Prostate gland (tissue), 2 donors: ENCODE measurements around the gene MSRB3. TPM values are rescaled to one million over a fixed set of nuclear protein-coding genes. Genes with fewer than 3 reads are reported as not detected.

Experiments used
- DNase-seq: peaks from one replicate; pipeline ENCODE4 v3.0.0-alpha.2; 2019; ENCODE audit warnings: low spot score
- H3K27ac ChIP-seq, 2 donors: fragments of 200-600 bp; sonication (generic); 2 replicates each; pipeline ENCODE4 v1.5.1; 2017 to 2019
- H3K27me3 ChIP-seq: fragments of 200-600 bp; sonication (generic); replicated peaks from 2 replicates; pipeline ENCODE4 v1.5.1; 2019; ENCODE audit not compliant: insufficient read depth
- H3K36me3 ChIP-seq, 2 donors: fragments of 200-600 bp; sonication (generic); 1 replicate in 1 of 2; 2 replicates in 1 of 2; pipeline versions ENCODE4 v1.5.1 to v1.8.1; 2017 to 2019
- H3K4me1 ChIP-seq: fragments of 200-600 bp; sonication (generic); replicated peaks from 2 replicates; pipeline ENCODE4 v1.5.1; 2019
- H3K4me3 ChIP-seq, 2 donors: fragments of 200-600 bp; sonication (generic); 2 replicates each; pipeline ENCODE4 v1.5.1; 2017 to 2019
- H3K9me3 ChIP-seq: fragments of 200-600 bp; sonication (generic); 2 replicates; pipeline ENCODE4 v1.5.1; 2017
- CTCF ChIP-seq, 4 experiments: fragments of 200-600 bp in 2 of 4; fragments of 450-650 bp in 2 of 4; sonication (generic) in 2 of 4; IDR thresholded peaks; 1 replicate in 3 of 4; 2 replicates in 1 of 4; pipeline ENCODE4 v1.5.1; 2016 to 2019; ENCODE audit warnings: antibody characterized with exemption in 4 of 4, mild to moderate bottlenecking in 2 of 4, moderate library complexity in 2 of 4
- POLR2A ChIP-seq: fragments of 450-650 bp; IDR thresholded peaks from one replicate; pipeline ENCODE4 v1.6.1; 2016; ENCODE audit warnings: antibody characterized with exemption, mild to moderate bottlenecking
- POLR2AphosphoS5 ChIP-seq: sonication (generic); formaldehyde crosslinking; IDR thresholded peaks from one replicate; pipeline ENCODE4 v1.6.1; 2017; ENCODE audit warnings: antibody characterized with exemption
- WGBS: methylation state at CpG from one replicate; pipeline ENCODE4 v1.1.5; 2018; 5-methylcytosine and 5-hydroxymethylcytosine counted together
- intact Hi-C: fragments of 100-400 bp; cut with DNase I; formaldehyde crosslinking; loops from one replicate; pipeline ENCODE4 v1.14.2; 2022
- total RNA-seq, 2 donors: library from RNA; depleted of rRNA; stranded (reverse); fragments of >200 nt; gene quantifications; one replicate each; pipeline ENCODE4 v1.1.0, GENCODE V29; 2016

MSRB3 gene
- total RNA-seq, 2 donors from 2014 or later = 32.2 to 42.9 TPM

DNA sequence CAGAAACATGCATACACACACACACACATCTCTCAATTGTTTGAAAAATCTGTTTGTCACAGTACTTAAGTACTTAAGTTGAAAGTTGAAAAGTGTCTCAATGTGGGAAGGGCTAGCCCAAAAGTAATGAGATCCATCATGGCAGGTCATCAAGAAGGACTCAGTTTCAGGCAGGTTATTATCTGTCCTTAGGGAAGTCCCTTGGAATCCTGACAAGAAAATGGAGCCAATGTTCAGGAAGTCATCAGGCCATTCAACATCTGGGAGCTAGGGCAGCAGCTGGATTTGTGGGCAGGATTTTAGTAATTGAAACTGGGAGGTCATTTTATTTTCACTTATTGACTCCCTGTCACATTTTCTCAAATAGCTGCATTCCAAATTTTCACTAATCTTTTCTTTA is 56.0 kb downstream of the MSRB3 start:
- no peak overlapping the region for H3K4me3 ChIP-seq
- H3K36me3 ChIP-seq = no peaks in the 10 kb centered on the region
- H3K27me3 ChIP-seq = no peaks in the 10 kb centered on the region
- no peak overlapping the region for H3K27ac ChIP-seq
- H3K4me1 ChIP-seq = no peaks in the 10 kb centered on the region
- no peaks in the 10 kb centered on the region for H3K9me3 ChIP-seq
- intact Hi-C loops = no loop called here
- TF ChIP-seq CTCF (IDR thresholded peaks at IDR 0.05) (no peak), POLR2A (no peak), POLR2AphosphoS5 (no peak)
- DNase-seq = no peak

DNA sequence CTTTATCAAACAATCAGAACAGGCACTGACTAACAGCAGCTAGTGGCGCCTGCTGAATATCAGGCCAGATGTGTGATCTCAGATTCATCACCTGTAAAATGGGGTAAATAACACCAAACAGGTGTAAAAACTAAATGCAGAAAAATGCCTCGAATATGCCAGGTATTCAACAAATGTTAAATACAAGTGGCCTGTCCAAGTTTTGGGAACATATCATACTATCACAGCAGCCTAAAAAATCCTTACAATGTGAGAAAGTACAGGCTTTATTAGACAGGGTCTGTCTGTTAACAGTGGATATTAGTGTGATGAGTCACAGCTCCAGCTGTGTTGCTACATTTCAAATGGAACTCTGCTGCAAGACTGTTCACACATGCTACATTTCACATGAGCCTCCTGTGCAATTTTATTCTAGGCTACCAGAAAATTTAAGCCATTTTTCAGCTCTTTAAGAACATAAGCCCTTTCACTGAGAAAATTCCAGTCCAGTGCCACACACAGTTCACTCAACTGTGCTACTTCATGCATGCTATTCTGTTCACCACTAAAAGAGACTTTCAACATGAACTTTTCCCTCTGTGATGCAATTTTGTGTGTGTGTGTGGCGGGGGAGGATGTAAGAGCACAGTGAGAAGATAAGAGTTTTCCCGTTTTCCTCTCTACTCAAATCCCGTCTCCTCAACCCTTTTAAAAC is 56.7 kb downstream of the MSRB3 start:
- intact Hi-C loops = no loop called here
- Histone ChIP-seq H3K27ac (no peak overlapping the region), H3K27me3 (no peaks in the 10 kb centered on the region)

GRCh38 chr12:65335981-65336380 is 57.5 kb downstream of the MSRB3 start:
- no peak overlapping the region for H3K27ac ChIP-seq
- DNase-seq = no peak
- H3K4me1 ChIP-seq = no peaks in the 10 kb centered on the region
- H3K4me3 ChIP-seq = no peak overlapping the region
- no peak for TF ChIP-seq POLR2AphosphoS5
- TF ChIP-seq CTCF (IDR thresholded peaks at IDR 0.05) = no peak
- no peak for TF ChIP-seq POLR2A
- WGBS = 73% methylated on average over 1 of the region's 1 CpG
- intact Hi-C loops = no loop called here
- H3K36me3 ChIP-seq = no peaks in the 10 kb centered on the region
- H3K9me3 ChIP-seq = no peaks in the 10 kb centered on the region
- H3K27me3 ChIP-seq = no peaks in the 10 kb centered on the region

More for the DNA sequence above, 56.7 kb downstream of the MSRB3 start:
- Histone ChIP-seq H3K9me3 (no peaks in the 10 kb centered on the region), H3K4me3 (no peak overlapping the region), H3K36me3 (no peaks in the 10 kb centered on the region), H3K4me1 (no peaks in the 10 kb centered on the region)
- DNase-seq = no peak
- TF ChIP-seq POLR2AphosphoS5 (no peak), CTCF (IDR thresholded peaks at IDR 0.05) (no peak), POLR2A (no peak)
- 67% methylated on average over 5 of the region's 5 CpGs for WGBS

DNA sequence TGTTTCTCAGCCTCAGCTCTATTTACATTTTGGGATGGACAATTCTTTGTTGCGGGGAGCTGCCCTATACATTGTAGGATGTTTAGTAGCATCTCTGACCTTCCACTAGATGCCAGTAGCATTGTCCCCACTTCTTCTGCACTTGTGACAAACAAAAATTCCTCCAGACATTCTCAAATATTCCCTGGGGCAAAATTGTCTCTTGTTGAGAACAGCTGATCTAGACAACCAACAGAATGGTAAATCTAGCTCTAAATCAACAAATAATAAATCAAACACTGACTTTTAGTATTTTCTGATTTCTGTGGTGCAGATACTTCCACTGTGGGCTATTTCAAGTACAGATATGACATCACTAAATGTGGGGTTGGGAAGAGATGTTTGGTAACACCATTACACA is 60.7 kb downstream of the MSRB3 start:
- 100% methylated on average over 1 of the region's 1 CpG for WGBS
- H3K36me3 ChIP-seq = no peaks in the 10 kb centered on the region
- no peak overlapping the region for H3K27ac ChIP-seq
- H3K9me3 ChIP-seq = no peaks in the 10 kb centered on the region
- H3K27me3 ChIP-seq = no peaks in the 10 kb centered on the region
- no peak overlapping the region for H3K4me3 ChIP-seq
- DNase-seq = no peak
- H3K4me1 ChIP-seq = no peaks in the 10 kb centered on the region
- intact Hi-C loops = no loop called here
- TF ChIP-seq POLR2AphosphoS5 = no peak
- no peak for TF ChIP-seq CTCF (IDR thresholded peaks at IDR 0.05)
- TF ChIP-seq POLR2A = no peak

DNA sequence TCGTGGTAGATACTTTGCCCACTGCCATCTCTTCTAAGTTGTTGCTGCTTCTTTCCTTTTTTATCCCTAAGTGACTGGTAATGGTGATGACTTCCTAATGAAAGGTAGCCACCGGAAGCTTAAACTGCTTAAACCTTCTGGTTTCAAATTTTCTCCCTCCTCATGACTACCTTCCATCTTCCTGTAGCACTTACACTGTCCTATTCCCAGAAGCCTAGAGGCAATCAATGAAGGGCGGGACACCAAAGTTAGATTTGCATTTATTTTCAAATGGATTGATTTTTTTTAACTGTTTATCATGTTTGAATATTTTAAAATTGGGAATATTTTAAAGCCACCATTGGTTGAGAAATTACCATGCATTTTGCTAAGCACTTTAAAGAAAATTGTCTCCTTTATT is 64.7 kb downstream of the MSRB3 start:
- 91% methylated on average over 3 of the region's 3 CpGs for WGBS

More for the DNA sequence above, 64.7 kb downstream of the MSRB3 start:
- Histone ChIP-seq H3K4me1 (no peaks in the 10 kb centered on the region), H3K9me3 (no peaks in the 10 kb centered on the region), H3K4me3 (no peak overlapping the region), H3K27ac (no peak overlapping the region), H3K36me3 (no peaks in the 10 kb centered on the region), H3K27me3 (no peaks in the 10 kb centered on the region)
- intact Hi-C loops = no loop called here
- DNase-seq = no peak
- no peak for TF ChIP-seq POLR2AphosphoS5
- TF ChIP-seq CTCF (IDR thresholded peaks at IDR 0.05) = no peak
- TF ChIP-seq POLR2A = no peak
